Activated CD8-positive, alpha-beta memory T cell treated with anti-CD3 and anti-CD28 coated beads, Interleukin-2, amount 50 U/mL, for 24 hours (primary cell): Measurements from ENCODE around the gene SLC9A3.

Experiments
- DNase-seq: peaks from one replicate; pipeline ENCODE4 v3.0.0-alpha.2; 2020; ENCODE audit errors: extremely low read depth

SLC9A3 gene

GRCh38 chr5:539469-540070 lies 15.3 kb upstream of the SLC9A3 start:
- no peak for DNase-seq

DNA sequence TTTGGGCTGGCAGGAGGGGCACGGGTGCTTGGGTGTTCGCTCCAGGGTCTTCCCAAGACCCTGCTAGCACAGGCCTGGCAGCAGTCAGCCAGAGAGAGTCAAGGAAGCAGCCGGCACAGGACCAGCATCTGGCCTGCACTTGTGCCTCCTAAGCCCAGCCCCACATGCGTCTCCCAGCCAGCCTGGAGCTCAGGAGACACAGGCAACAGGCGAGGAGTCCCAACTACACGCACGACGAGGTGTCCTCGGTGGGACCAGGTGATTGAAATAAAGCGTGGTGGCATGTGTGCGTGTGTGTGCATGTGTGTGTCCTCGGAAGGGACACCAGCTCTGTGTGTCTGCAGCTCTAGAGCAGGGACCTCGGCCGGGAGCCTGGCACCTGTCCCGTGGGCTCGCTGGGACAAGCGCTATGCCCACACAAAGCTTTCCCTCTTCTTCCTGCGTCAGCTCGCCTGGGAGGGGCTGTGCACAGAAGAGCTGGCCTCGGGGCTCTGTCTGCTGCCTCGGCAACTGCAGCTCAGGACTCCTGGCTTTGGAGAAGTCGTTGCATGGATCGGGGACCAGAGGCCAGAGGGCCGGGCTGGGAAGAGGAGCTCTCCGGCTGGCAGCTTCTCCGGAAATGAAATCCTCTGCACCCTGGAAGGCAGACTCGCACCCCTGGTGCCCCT lies 14.7 kb upstream of the SLC9A3 start:
- DNase-seq: no peak

- DNase-seq: no peak
These were observed 14.1 kb upstream of the SLC9A3 start for GRCh38 chr5:538271-538771.

GRCh38 chr5:537621-538071 lies 13.4 kb upstream of the SLC9A3 start:
- no peak for DNase-seq

GRCh38 chr5:537098-537497 lies 12.8 kb upstream of the SLC9A3 start:
- DNase-seq: no peak

DNA sequence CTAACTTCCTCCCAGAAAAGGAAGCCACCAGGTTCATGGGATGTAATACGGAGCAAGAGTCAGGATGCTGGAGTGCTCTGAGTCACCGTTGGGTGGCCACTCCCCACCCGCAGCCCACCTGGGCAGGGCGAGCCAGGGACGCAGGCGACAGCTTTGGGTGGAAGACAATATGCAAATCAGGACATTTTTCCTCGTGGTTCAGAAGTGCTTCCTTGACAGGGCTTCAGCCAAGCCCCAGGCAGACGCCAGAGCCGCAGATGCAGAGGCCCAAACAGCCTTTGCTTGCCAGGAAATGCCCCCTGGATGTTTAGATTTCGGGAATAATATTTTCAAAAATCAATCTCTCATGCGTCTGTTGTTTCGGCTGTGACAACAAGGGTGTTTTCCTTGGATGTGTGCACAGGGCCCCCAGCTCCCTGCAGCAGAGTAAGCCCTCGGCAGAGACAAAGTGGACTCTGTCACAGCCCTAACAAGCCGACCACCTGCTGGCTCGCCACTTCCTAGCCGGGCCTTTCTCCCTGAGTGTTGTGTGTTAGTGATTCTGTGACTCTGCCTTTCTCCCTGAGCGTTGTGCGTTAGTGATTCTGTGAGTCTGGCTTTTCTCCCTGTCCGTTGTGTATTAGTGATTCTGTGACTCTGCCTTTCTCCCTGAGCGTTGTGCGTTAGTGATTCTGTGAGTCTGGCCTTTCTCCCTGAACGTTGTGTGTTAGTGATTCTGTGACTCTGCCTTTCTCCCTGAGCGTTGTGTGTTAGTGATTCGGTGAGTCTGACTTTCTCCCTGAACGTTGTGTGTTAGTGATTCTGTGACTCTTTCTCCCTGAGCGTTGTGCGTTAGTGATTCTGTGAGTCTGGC lies 11.8 kb upstream of the SLC9A3 start:
- DNase-seq: no peak

DNA sequence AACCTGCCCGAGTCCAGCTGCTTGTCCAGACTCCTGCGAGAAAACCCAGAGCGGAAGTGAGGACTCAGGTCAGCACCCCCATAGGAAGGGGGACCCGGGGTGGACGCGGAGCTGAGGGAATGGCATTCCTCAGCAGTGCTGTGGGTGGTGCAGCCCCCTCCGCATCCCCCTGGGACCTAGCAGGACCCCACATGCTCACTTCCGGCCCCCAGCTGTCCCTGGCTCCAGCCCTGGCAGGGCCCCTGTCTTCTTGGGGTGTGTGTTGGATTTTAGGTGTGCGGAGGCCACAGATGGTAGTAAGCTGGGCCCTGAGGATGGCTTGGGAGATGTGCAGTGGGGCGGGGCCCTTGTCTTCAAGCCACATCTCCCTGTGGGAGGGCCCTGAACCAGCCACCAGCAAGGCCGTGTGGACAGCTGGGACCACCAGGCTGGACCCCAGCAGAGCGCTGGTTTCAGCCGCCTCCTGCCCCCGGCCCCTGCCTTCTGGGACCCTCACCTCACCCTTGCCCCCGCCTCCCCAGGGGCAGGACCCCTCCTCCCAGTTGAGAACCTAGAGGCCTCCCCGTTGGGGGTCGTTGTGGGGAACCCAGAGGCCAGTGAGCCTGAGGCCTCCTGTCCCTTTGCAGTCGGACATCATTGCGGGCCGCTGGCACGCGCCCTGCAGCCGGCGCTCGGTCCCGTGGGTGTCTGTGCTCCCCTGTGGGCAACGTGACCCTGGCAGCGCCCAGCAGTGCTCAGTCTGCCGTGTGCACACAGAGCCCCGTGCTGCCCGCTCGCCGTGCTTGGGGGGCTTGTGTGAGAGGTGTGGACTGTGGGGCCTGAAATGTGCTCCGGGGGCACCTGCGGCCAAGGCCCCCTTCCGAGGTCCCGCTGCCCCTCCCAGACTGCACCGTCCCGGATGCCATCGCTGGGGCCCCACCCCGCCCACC lies 10.8 kb upstream of the SLC9A3 start:
- DNase-seq: no peak

GRCh38 chr5:533955-534742 lies 9.9 kb upstream of the SLC9A3 start:
- no peak for DNase-seq

- DNase-seq: no peak
These were observed 9.2 kb upstream of the SLC9A3 start for GRCh38 chr5:533243-533954.

GRCh38 chr5:532521-533242 lies 8.4 kb upstream of the SLC9A3 start:
- DNase-seq: no peak

- DNase-seq: no peak
These were observed 7.6 kb upstream of the SLC9A3 start for GRCh38 chr5:531749-532315.

GRCh38 chr5:531101-531748 lies 7.0 kb upstream of the SLC9A3 start:
- DNase-seq: no peak

GRCh38 chr5:530001-530955 lies 6.0 kb upstream of the SLC9A3 start:
- no peak for DNase-seq

- no peak for DNase-seq
These were observed 4.6 kb upstream of the SLC9A3 start for GRCh38 chr5:528629-529511.

GRCh38 chr5:527646-528628 lies 3.7 kb upstream of the SLC9A3 start:
- DNase-seq: no peak
